GM18507 (cell line): ENCODE data around the gene FBXO47.

Source experiments
- DNase-seq: peaks from one replicate; pipeline ENCODE4 v3.0.0; 2011; ENCODE audit warnings: low read depth; ENCODE audit not compliant: insufficient read length; ENCODE audit errors: extremely low spot score
- FAIRE-seq: peaks from 2 replicates; lab custom pipeline; 2011; peaks lifted over from hg19 to GRCh38; lab: Jason Lieb, UNC

The FBXO47 gene

GRCh38 chr17:38967290-38967738, at the start of gene FBXO47:
TSS of gene FBXO47 (minus strand) at chr17:38967403. CDS start at chr17:38963025, 4,378 bp downstream.
- DNase-seq (peak; percentile 43), FAIRE-seq (peak; percentile 36)

- DNase-seq: no peak
- no peak for FAIRE-seq
These were observed 49.3 kb upstream of the FBXO47 start for GRCh38 chr17:39016193-39017153.

- no peak for FAIRE-seq
- DNase-seq: no peak
These were observed 48.3 kb upstream of the FBXO47 start for GRCh38 chr17:39015546-39015935.

- DNase-seq (no peak), FAIRE-seq (no peak)
These were observed 47.8 kb upstream of the FBXO47 start for GRCh38 chr17:39014795-39015545.

GRCh38 chr17:39014044-39014794, 47.0 kb upstream of the FBXO47 start:
- DNase-seq (no peak), FAIRE-seq (no peak)

GRCh38 chr17:39012725-39013124, 45.5 kb upstream of the FBXO47 start:
- DNase-seq (no peak), FAIRE-seq (no peak)

- DNase-seq (no peak), FAIRE-seq (no peak)
These were observed 44.8 kb upstream of the FBXO47 start for GRCh38 chr17:39011907-39012468.

GRCh38 chr17:39009581-39010001, 42.4 kb upstream of the FBXO47 start:
- DNase-seq (no peak), FAIRE-seq (no peak)

- DNase-seq: no peak
- no peak for FAIRE-seq
These were observed 41.4 kb upstream of the FBXO47 start for GRCh38 chr17:39008633-39009032.

GRCh38 chr17:39002991-39003715, 36.0 kb upstream of the FBXO47 start:
- no peak for FAIRE-seq
- DNase-seq: no peak

- DNase-seq (no peak), FAIRE-seq (no peak)
These were observed 34.8 kb upstream of the FBXO47 start for GRCh38 chr17:39001703-39002637.

GRCh38 chr17:39000021-39000601, 32.9 kb upstream of the FBXO47 start:
- FAIRE-seq: no peak

GRCh38 chr17:38996660-38997337, 29.6 kb upstream of the FBXO47 start:
- FAIRE-seq: no peak
- DNase-seq: no peak

More at GRCh38 chr17:39000021-39000601, 32.9 kb upstream of the FBXO47 start:
- DNase-seq: no peak

GRCh38 chr17:38994026-38994425, 26.8 kb upstream of the FBXO47 start:
- DNase-seq: no peak
- FAIRE-seq: no peak

GRCh38 chr17:38984666-38985065, 17.5 kb upstream of the FBXO47 start:
- DNase-seq: no peak
- no peak for FAIRE-seq

GRCh38 chr17:38982858-38983746, 15.9 kb upstream of the FBXO47 start:
- DNase-seq: peak; percentile 23
- peak; percentile 82 for FAIRE-seq
